Panc1 (cell line): Measurements from ENCODE around the gene TBX19.

Source experiments
- CTCF ChIP-seq: fragments of 450-650 bp; IDR thresholded peaks from 2 replicates; pipeline ENCODE4 v1.5.1; 2017; ENCODE audit warnings: mild to moderate bottlenecking
- POLR2AphosphoS5 ChIP-seq: IDR thresholded peaks from 2 replicates; pipeline ENCODE4 v1.6.1; 2012; ENCODE audit warnings: mild to moderate bottlenecking, low read depth, low read length, moderate library complexity
- SIN3A ChIP-seq: IDR thresholded peaks from 2 replicates; pipeline ENCODE4 v1.6.1; 2012; ENCODE audit warnings: low read depth, mild to moderate bottlenecking, low read length, moderate library complexity, borderline replicate concordance; ENCODE audit not compliant: insufficient read depth

DNA sequence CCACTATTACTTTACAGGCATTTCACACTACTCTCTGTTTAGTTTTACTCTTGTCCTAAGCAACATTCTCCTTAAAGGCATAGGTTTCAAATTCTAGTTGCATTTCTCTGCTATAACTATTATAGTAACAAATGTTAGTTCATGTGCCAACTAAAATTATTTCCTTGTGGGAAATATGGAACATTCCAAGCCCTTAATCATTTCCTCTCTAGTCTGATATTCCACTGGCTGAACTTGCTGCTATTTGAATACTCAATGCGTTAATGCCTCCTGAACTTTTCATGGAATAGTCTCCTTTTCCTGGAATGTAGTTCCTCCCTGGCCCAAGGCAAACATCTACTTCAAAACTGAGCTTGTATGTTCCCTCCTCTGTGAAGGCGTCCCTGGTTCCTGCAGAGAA lies 19.3 kb upstream of the TBX19 start:
- no peak for TF ChIP-seq CTCF
- TF ChIP-seq POLR2AphosphoS5: no peak
- TF ChIP-seq SIN3A: no peak
